Left lobe of liver (tissue), 2 donors: Measurements from ENCODE around the gene MDC1. TPM values are rescaled to one million over a fixed set of nuclear protein-coding genes. Genes with fewer than 3 reads are reported as not detected.

Experiments
- ATAC-seq: fragments of 200-7000 bp; cut with Tn5 transposase; one replicate; pipeline ENCODE4 v1.9.1; 2020; ENCODE audit warnings: mild to moderate bottlenecking, moderate library complexity
- DNase-seq: peaks from one replicate; pipeline ENCODE4 v3.0.0-alpha.2; 2020; ENCODE audit warnings: low spot score
- total RNA-seq: library from RNA; stranded (reverse); gene quantifications from one replicate; pipeline ENCODE4 v1.2.1, GENCODE V29; 2021
- donor health status: DM: no; HTN: no; CAD: no; lungs with moderate emphysema.
- donor health status: DM: no; HTN: yes; CAD: no.

MDC1 gene
- total RNA-seq, 1 donor from 2014 or later, result 13.7 TPM

- ATAC-seq, result no peak
- DNase-seq, result no peak
Observed at GRCh38 chr6:30747902-30748769, 31.1 kb upstream of the MDC1 start.

GRCh38 chr6:30747300-30747687, 30.2 kb upstream of the MDC1 start:
- no peak for ATAC-seq
- DNase-seq, result no peak

GRCh38 chr6:30744054-30744805, 27.1 kb upstream of the MDC1 start, which contains the start of gene IER3:
Gene IER3 (minus strand): TSS chr6:30744547. CDS start chr6:30744518, 29 bp downstream.
- ATAC-seq (peak; percentile 67), DNase-seq (peak; percentile 93)

- DNase-seq (no peak), ATAC-seq (peak; percentile 17)
Observed at GRCh38 chr6:30743099-30744053, 26.3 kb upstream of the MDC1 start.

DNA sequence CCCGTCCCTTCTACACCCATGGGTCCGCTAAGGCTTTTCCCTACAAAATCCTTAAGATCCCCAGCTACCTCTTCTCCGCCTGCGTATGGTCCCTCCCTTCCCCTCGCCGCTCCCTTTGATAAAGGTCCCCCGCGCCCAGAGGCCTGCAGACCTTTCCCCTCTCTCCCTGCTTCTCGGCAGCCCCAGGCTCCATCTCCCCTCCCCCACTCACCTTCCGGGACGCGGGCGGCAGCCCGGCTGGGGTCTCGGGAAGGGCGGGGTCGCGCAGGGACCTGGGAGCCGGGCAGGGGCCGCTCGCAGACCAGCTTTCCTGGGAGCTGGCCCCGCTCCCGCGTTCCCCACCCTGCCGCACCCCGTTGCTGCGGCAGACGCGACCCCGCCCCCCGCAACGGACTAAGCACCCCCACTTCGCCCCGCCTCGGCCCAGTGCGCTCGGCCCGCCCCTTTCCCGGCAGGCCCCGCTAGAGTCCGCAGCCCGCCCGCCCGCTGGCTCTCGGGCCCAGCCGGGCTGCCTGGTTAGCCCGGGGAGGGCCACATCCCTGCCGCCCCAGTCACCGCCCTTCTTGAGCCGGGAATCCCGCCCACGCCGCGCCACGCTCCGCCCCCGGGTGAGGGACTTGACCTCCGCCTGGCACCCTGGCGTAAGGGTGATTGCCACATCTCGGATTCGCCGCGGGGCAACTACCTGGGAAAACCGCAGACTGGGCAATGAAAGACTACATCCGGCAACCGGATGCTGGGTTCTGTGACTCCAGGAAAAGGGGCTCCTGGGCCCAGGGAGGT, 25.4 kb upstream of the MDC1 start, which contains the start of gene FLOT1:
FLOT1 (minus strand) TSS at position 372 of the 783 bp plus-strand sequence. CDS start 498 bp downstream, outside the sequence.
- ATAC-seq, result peak; percentile 87
- DNase-seq, result peak; percentile 100

- no peak for DNase-seq
- ATAC-seq, result peak; percentile 8
Observed at GRCh38 chr6:30741789-30742315, 24.8 kb upstream of the MDC1 start.

DNA sequence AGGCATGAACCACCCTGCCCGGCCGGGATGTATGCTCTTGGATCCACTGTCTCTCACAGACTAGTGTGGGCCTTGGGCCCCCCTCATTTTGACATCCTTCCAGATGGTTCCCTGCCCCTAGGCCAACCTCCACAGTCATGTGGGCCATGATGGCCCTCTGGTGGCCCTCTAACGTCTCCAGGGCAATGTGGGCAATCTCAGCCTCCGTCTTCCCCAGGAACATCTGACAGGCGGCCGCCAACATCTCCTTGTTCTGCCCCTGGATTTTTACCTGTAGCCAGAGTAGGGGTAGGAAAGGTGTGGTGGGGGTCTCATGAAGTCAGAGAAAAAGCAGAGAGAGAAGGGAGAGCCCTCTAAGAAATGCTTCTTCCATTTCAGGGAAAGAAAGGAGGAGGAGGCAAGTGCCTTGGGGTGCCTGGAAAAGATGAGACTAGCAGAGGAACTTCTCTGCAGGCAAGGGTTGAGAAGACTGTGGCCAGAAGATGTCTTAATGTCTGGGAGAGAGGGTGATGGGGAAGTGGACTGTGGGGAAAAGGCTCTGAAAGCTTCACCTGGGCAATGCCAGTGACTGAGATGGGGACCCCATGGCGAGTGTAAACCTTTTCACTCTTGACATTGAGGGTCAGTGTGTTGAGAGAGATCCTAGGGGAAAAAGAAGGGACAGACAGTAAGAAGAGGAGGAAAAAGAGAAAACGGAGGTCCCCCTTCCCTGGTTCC, 24.1 kb upstream of the MDC1 start:
- DNase-seq (no peak), ATAC-seq (no peak)

- ATAC-seq (no peak), DNase-seq (no peak)
Observed at GRCh38 chr6:30740540-30740870, 23.4 kb upstream of the MDC1 start.

GRCh38 chr6:30738532-30738931, 21.5 kb upstream of the MDC1 start:
- ATAC-seq (no peak), DNase-seq (no peak)

GRCh38 chr6:30735668-30736314, 18.7 kb upstream of the MDC1 start:
- DNase-seq, result no peak
- no peak for ATAC-seq

DNA sequence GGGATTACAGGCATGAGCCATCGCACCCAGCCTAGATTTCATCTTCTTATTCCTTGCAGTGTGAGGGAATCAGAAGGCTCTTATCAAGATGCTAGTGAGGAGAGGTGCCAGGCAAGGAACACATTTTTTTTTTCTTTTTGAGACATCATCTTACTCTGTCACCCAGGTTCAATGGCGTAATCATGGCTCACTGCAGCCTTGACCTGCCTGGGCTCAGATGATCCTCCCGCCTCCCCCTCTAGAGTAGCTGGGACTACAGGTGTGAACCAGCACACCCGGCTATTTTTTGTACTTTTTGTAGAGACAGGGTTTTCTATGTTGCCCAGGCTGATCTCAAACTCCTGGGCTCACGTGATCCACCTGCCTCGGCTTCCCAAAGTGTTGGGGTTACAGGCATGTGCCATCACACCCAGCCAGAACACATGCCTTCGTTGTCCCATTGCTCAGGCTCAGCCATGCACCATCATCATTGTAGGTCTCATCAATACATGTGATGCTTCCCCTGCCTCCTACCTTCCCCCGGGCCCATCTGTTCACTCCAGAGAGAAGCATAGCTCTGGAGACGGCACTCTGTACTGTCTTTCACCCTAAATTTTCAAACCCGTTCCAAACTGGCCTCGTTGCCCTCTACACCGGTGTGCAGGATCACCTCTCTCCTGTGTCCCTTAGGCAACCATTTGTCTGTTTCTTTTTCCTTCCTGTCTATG, 15.3 kb upstream of the MDC1 start:
- no peak for ATAC-seq
- no peak for DNase-seq

GRCh38 chr6:30730601-30731435, 13.7 kb upstream of the MDC1 start:
- ATAC-seq, result peak; percentile 99
- DNase-seq, result peak; percentile 85

- ATAC-seq (no peak), DNase-seq (no peak)
Observed at GRCh38 chr6:30727920-30728553, 11.0 kb upstream of the MDC1 start.

DNA sequence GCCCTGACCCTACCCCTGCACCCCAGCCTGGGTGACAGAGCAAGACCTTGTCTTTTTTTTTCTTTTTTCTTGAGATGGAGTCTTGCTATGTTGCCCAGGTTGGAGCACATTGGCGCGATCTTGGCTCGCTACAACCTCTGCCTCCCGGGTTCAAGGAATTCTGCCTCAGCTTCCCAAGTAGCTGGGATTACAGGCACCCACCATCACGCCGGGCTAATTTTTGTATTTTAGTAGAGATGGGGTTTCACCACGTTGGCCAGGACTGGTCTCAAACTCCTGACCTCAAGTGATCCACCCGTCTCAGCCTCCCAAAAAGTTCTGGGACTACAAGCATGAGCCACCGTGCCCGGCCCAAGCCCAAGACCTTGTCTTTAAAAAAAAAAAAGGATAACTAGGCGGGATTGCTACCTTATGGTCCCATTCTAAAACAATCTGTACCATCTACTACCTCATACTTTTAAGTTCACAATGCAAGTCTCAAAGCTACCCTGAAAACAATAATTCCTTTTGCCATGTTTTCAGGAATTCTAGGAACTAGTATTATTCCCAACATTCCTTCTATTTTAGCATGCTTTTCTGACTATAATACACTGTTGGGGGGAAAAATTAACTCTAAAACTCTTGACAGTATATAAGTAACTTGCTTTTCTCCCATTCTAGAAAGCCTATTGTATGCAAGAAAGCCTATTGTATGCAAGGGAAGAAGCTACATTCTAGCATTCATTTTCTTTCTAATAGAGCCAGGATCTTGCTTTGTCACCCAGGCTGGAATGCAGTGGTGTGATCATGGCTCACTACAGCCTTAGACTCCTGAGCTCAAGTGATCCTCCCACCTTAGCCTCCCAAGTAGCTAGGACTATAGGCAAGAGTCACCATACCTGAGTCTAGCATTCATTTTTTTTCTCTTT, 9.7 kb upstream of the MDC1 start:
- DNase-seq, result no peak
- ATAC-seq, result no peak

DNA sequence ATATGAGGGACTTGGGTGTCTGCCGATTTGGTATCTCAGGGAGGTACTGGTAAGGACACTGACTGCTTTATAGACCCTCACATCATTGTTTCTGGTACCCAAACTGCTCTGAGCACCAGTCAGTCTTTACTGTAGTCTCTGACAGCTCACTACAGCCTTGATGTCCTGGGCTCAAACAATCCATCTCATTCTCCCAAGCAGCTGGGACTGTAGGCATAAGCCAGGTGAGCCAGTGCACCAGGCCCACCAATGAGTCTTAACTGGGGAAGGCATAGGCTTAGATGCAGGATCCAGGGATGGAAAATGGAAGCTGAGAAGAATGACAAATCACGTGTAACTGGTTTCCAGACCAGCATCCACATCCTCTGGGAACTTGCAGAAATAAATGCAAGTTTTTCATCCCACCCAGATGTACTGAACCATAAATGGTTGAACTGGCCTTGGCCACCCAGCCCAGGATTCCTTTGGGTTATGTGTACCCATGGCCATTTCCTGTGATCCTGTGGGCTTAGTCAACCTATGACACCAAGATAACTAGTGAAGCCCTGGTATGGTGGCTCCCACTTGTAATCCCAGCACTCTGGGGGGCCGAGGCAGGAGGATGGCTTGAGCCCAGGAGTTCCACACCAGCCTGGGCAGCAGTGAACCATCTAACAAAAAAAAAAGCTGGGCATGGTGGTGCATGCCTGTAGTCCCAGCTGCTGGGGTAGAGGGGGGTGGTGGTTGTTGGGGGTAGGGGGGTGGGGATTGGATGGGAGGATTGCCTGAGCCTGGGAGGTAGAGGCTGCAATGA, 8.8 kb upstream of the MDC1 start:
- no peak for DNase-seq

More for the DNA sequence above, 8.8 kb upstream of the MDC1 start:
- ATAC-seq, result no peak
